Measurements from ENCODE around the gene PCSK5.
"Not testable (repeated sequence)": the region's sequence is repeated elsewhere in the genome, so short reads cannot be mapped to it uniquely, and the experiment has no call there.

Gene PCSK5

DNA sequence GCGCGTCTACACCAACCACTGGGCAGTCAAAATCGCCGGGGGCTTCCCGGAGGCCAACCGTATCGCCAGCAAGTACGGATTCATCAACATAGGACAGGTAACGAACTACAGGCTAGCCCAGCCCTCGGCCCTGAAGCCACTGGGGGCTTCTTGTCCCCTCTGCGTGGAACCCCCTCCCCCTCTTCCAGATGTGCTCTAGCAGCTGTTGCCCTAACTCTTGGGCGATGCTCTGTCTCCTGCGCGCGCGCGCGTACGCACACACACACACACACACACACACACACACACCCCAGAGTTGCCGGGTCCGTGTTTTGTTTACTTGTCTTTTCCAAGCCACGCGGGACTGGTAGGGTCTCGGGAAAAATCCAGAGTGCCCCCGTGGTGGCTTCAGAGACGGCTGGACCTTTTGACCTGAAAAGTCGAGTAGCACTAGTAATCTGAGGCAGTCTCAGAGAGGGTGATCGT lies 836 bp downstream of the PCSK5 start:
- H3K4me3 ChIP-seq (ENCODE audit: low read depth in 1 of 2, low read length in 2 of 2): peak overlapping the region; percentile 78 to 86
- H3K9me3 ChIP-seq (ENCODE audit: low read length): no peaks in the 10 kb centered on the region
- no peaks in the 10 kb centered on the region for H3K27me3 ChIP-seq (ENCODE audit: control insufficient read depth in 1 of 2, insufficient read depth in 2 of 2, low read length in 2 of 2)
- no peaks in the 10 kb centered on the region for H3K36me3 ChIP-seq (ENCODE audit: insufficient read depth, low read length)
- H3K4me1 ChIP-seq (ENCODE audit: insufficient read depth, low read length): peaks cover 17% of the 10 kb centered on the region
- H3K27ac ChIP-seq (ENCODE audit: low read depth, low read length): peak overlapping the region; percentile 81
- H3K9ac ChIP-seq (ENCODE audit: low read length): peak overlapping the region; percentile 35

DNA sequence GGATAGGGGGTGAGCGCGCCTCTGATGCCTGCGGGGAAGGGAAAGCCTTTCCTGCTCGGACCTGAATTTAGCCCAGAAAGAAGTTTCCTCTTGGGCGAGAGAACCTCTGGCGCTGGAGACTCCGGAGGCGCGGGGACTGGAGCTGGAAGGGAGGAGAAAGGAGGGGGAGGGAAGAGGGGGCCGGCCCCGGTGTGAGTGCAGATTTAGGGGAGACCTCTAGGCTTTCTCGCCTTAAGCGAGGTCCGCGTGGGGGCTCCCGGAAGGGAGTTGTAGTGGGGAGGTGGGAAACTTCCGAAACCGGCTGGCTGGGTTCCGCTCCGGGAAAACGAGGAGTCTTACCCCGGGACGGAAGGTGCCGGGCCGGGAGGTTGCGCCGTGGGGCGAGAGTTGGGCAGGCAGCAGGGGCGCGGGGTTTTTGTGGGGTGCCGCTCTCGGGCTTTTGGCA lies 1.3 kb downstream of the PCSK5 start:
- Histone ChIP-seq H3K27me3 (ENCODE audit: control insufficient read depth in 1 of 2, insufficient read depth in 2 of 2, low read length in 2 of 2) (no peaks in the 10 kb centered on the region), H3K4me3 (ENCODE audit: low read depth in 1 of 2, low read length in 2 of 2) (peak overlapping the region; percentile 78 to 86), H3K36me3 (ENCODE audit: insufficient read depth, low read length) (no peaks in the 10 kb centered on the region), H3K9me3 (ENCODE audit: low read length) (no peaks in the 10 kb centered on the region), H3K27ac (ENCODE audit: low read depth, low read length) (peak overlapping the region; percentile 81), H3K9ac (ENCODE audit: low read length) (peak overlapping the region; percentile 35), H3K4me1 (ENCODE audit: insufficient read depth, low read length) (peaks cover 17% of the 10 kb centered on the region)

DNA sequence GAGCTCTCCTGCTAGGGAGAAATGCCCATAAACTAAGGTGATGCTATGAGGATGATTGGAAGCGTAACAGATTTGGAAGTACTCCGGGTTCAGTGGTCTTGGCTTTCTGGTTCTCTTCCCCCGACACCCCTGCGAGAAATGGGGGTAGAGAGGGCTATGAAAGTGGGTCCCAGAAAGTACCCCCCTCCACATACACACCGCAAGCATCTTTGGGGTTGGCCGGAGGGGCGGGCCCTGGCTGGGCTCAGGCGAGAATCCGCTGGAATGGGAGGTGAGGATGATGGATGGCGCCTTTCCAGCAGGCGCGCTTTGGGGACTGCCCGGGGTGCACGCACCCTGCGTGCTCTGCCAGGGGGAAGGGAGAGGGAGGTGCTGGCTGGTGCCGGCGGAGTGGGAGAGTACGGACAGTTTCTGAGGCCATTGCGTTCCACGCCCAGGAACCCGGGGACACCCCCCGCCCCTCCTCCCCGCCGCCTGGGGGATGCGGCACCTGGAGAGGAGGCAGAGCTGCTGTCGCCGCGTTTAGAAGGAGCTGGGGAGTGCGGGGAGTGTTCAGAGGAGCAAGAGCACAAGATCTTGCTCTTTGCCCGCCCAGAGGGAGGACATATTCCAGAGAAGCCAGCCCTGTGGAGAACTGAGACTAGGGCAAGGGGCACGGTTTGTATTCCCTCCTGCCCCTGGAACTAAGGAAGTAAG lies 1.9 kb downstream of the PCSK5 start:
- Histone ChIP-seq H3K27me3 (ENCODE audit: control insufficient read depth in 1 of 2, insufficient read depth in 2 of 2, low read length in 2 of 2) (no peaks in the 10 kb centered on the region), H3K27ac (ENCODE audit: low read depth, low read length) (no peak overlapping the region), H3K9ac (ENCODE audit: low read length) (peak overlapping the region; percentile 35), H3K4me1 (ENCODE audit: insufficient read depth, low read length) (peaks cover 17% of the 10 kb centered on the region), H3K36me3 (ENCODE audit: insufficient read depth, low read length) (no peaks in the 10 kb centered on the region), H3K9me3 (ENCODE audit: low read length) (no peaks in the 10 kb centered on the region), H3K4me3 (ENCODE audit: low read depth in 1 of 2, low read length in 2 of 2) (peak overlapping the region; percentile 78 to 86)

GRCh38 chr9:75893106-75893505 lies 2.6 kb downstream of the PCSK5 start:
- Histone ChIP-seq H3K9me3 (ENCODE audit: low read length) (no peaks in the 10 kb centered on the region), H3K9ac (ENCODE audit: low read length) (no peak overlapping the region), H3K27ac (ENCODE audit: low read depth, low read length) (no peak overlapping the region), H3K27me3 (ENCODE audit: control insufficient read depth in 1 of 2, insufficient read depth in 2 of 2, low read length in 2 of 2) (no peaks in the 10 kb centered on the region), H3K4me3 (ENCODE audit: low read depth in 1 of 2, low read length in 2 of 2) (peak overlapping the region in 1 of 2 donors; percentile 86), H3K4me1 (ENCODE audit: insufficient read depth, low read length) (peaks cover 17% of the 10 kb centered on the region), H3K36me3 (ENCODE audit: insufficient read depth, low read length) (no peaks in the 10 kb centered on the region)

GRCh38 chr9:75894566-75894965 lies 4.1 kb downstream of the PCSK5 start:
- H3K4me1 ChIP-seq (ENCODE audit: insufficient read depth, low read length): peaks cover 14% of the 10 kb centered on the region
- H3K9ac ChIP-seq (ENCODE audit: low read length): no peak overlapping the region
- no peak overlapping the region for H3K4me3 ChIP-seq (ENCODE audit: low read depth in 1 of 2, low read length in 2 of 2)
- H3K36me3 ChIP-seq (ENCODE audit: insufficient read depth, low read length): no peaks in the 10 kb centered on the region
- H3K9me3 ChIP-seq (ENCODE audit: low read length): no peaks in the 10 kb centered on the region
- no peak overlapping the region for H3K27ac ChIP-seq (ENCODE audit: low read depth, low read length)
- no peaks in the 10 kb centered on the region for H3K27me3 ChIP-seq (ENCODE audit: control insufficient read depth in 1 of 2, insufficient read depth in 2 of 2, low read length in 2 of 2)

DNA sequence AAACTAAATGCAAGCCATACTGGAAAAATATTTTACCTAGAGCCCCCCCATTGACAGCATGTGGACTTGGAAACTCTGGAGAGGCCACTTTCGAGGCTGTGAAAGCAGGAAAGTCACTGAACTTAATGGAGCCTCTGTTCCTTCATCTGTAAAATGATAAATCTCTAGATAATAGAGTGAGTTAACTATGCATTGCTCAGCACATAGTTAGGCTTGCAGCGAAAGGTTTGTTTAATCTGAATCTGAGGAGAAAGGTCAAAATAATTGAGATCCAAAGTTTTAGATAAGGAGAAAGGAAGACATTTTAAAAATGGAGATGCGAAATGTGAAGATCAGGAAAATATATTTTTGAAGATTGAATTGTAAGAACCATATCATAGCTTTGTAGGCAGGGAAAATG lies 4.6 kb downstream of the PCSK5 start:
- Histone ChIP-seq H3K27me3 (ENCODE audit: control insufficient read depth in 1 of 2, insufficient read depth in 2 of 2, low read length in 2 of 2) (no peaks in the 10 kb centered on the region), H3K27ac (ENCODE audit: low read depth, low read length) (no peak overlapping the region), H3K4me3 (ENCODE audit: low read depth in 1 of 2, low read length in 2 of 2) (no peak overlapping the region), H3K36me3 (ENCODE audit: insufficient read depth, low read length) (no peaks in the 10 kb centered on the region), H3K9me3 (ENCODE audit: low read length) (no peaks in the 10 kb centered on the region), H3K4me1 (ENCODE audit: insufficient read depth, low read length) (peaks cover 13% of the 10 kb centered on the region), H3K9ac (ENCODE audit: low read length) (no peak overlapping the region)

DNA sequence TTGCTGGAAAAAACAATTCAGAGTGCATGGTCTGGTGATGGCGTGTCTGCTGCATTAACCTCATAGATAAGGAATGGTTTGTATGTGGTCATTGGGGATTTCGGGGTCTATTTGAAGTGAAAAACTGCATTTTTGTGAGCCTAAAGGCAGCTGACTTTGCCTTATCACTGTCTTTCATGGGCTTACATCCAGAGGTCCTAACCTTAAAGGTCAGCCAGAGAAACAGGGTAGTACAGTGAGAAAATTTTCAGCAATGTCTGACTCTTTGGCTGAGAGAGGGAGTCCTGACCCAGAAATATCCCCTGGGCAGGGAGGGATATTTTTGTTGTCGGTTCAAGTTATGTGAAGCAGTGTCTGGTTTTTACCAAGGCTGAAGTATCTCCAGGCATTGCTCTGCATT lies 5.7 kb downstream of the PCSK5 start:
- Histone ChIP-seq H3K27ac (ENCODE audit: low read depth, low read length) (no peak overlapping the region), H3K4me1 (ENCODE audit: insufficient read depth, low read length) (peaks cover 13% of the 10 kb centered on the region), H3K9ac (ENCODE audit: low read length) (no peak overlapping the region), H3K9me3 (ENCODE audit: low read length) (no peaks in the 10 kb centered on the region), H3K4me3 (ENCODE audit: low read depth in 1 of 2, low read length in 2 of 2) (no peak overlapping the region), H3K36me3 (ENCODE audit: insufficient read depth, low read length) (no peaks in the 10 kb centered on the region), H3K27me3 (ENCODE audit: control insufficient read depth in 1 of 2, insufficient read depth in 2 of 2, low read length in 2 of 2) (no peaks in the 10 kb centered on the region)

GRCh38 chr9:75900893-75901524 lies 10.5 kb downstream of the PCSK5 start:
- not testable (repeated sequence) for H3K27me3 ChIP-seq (ENCODE audit: control insufficient read depth in 1 of 2, insufficient read depth in 2 of 2, low read length in 2 of 2); H3K36me3 ChIP-seq (ENCODE audit: insufficient read depth, low read length); H3K4me1 ChIP-seq (ENCODE audit: insufficient read depth, low read length); H3K9ac ChIP-seq (ENCODE audit: low read length); H3K27ac ChIP-seq (ENCODE audit: low read depth, low read length); H3K9me3 ChIP-seq (ENCODE audit: low read length); H3K4me3 ChIP-seq (ENCODE audit: low read depth in 1 of 2, low read length in 2 of 2)

DNA sequence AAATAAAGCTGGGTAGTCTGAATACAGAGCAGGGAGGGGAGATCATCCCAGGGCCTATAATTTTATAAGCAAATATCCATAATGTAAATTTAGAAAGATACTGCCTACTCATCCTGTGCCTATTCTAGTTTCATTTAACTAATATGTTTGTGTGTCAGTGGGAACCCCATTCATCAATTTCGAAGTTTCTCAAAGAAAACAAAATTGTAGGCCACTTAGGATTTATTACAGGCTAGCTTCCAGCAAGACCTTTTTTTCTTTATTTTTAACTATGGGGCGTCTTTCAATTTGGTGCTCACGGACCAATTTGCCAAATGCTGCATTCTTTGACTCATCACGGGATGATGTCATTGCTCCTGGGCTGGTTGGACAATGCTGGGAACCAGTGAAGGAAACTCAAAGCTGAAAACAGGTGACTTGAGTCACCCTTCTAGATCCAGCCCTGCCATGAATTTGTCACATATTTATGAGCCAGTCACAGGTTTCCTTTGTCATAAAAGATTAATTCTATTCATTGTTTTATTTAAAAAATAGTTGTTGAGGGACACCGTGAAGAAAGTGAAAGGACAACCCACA lies 13.4 kb downstream of the PCSK5 start:
- H3K4me1 ChIP-seq (ENCODE audit: insufficient read depth, low read length): peaks cover 10% of the 10 kb centered on the region
- no peak overlapping the region for H3K27ac ChIP-seq (ENCODE audit: low read depth, low read length)
- no peaks in the 10 kb centered on the region for H3K36me3 ChIP-seq (ENCODE audit: insufficient read depth, low read length)
- H3K9me3 ChIP-seq (ENCODE audit: low read length): no peaks in the 10 kb centered on the region
- H3K27me3 ChIP-seq (ENCODE audit: control insufficient read depth in 1 of 2, insufficient read depth in 2 of 2, low read length in 2 of 2): no peaks in the 10 kb centered on the region
- H3K4me3 ChIP-seq (ENCODE audit: low read depth in 1 of 2, low read length in 2 of 2): no peak overlapping the region
- no peak overlapping the region for H3K9ac ChIP-seq (ENCODE audit: low read length)

DNA sequence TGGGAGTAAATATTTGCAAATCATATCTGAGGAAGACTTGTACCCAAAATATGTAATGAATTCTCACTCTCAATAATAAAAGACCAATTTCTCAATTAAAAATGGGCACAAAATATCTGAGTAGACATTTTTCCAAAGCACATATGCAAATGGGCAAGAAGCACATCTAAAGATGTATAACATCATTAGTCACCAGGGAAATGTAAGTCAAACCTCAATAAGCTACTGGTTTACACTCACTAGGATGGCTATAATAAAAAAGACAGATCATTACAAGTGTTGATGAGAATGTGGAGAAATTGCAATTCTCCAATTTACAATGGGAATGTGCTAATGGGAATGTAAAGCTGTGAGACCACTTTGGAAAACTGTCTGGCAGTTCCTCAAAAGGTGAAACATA lies 13.9 kb downstream of the PCSK5 start:
- Histone ChIP-seq H3K9ac (ENCODE audit: low read length) (no peak overlapping the region), H3K36me3 (ENCODE audit: insufficient read depth, low read length) (no peaks in the 10 kb centered on the region), H3K4me1 (ENCODE audit: insufficient read depth, low read length) (peaks cover 10% of the 10 kb centered on the region), H3K27me3 (ENCODE audit: control insufficient read depth in 1 of 2, insufficient read depth in 2 of 2, low read length in 2 of 2) (no peaks in the 10 kb centered on the region), H3K4me3 (ENCODE audit: low read depth in 1 of 2, low read length in 2 of 2) (no peak overlapping the region), H3K27ac (ENCODE audit: low read depth, low read length) (no peak overlapping the region), H3K9me3 (ENCODE audit: low read length) (no peaks in the 10 kb centered on the region)

DNA sequence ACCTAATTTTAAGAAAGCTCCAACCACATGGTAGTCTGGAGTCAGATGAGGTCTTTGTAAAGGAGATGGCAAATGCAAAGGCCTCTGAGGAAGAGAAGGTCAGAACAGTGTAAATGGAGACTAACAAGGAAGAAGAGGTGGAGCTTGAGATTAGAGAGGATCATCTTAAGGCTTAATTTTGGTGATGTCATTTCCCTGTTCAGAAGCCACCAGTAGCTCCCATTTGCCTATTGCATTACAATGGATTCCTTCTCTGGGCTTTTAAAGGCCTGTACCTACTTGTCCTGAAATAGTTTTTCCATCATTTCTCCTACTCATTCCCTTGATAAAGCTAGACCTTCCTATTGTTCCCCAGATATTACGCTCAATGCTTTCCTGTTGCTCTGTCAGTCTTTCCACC lies 16.1 kb downstream of the PCSK5 start:
- Histone ChIP-seq H3K27ac (ENCODE audit: low read depth, low read length) (no peak overlapping the region), H3K27me3 (ENCODE audit: control insufficient read depth in 1 of 2, insufficient read depth in 2 of 2, low read length in 2 of 2) (no peaks in the 10 kb centered on the region), H3K9ac (ENCODE audit: low read length) (no peak overlapping the region), H3K36me3 (ENCODE audit: insufficient read depth, low read length) (no peaks in the 10 kb centered on the region), H3K4me1 (ENCODE audit: insufficient read depth, low read length) (peaks cover 10% of the 10 kb centered on the region), H3K4me3 (ENCODE audit: low read depth in 1 of 2, low read length in 2 of 2) (no peak overlapping the region), H3K9me3 (ENCODE audit: low read length) (no peaks in the 10 kb centered on the region)
